Effector memory CD4-positive, alpha-beta T cell (primary cell): Measurements from ENCODE around the gene KCNAB2.

Source experiments
- DNase-seq, 3 donors: peaks; one replicate each; pipeline ENCODE4 v3.0.0-alpha.2; 2020
- H3K27ac ChIP-seq: 2 replicates; pipeline ENCODE4 v1.7.0; 2013; ENCODE audit warnings: mild to moderate bottlenecking, low read length, moderate library complexity; ENCODE audit not compliant: insufficient read depth, poor library complexity, severe bottlenecking
- H3K27me3 ChIP-seq: replicated peaks from 2 replicates; pipeline ENCODE4 v1.7.0; 2013; ENCODE audit warnings: mild to moderate bottlenecking, low read length; ENCODE audit not compliant: insufficient read depth, control insufficient read depth, poor library complexity, severe bottlenecking
- H3K36me3 ChIP-seq: 2 replicates; pipeline ENCODE4 v1.7.0; 2013; ENCODE audit warnings: mild to moderate bottlenecking, low read length, moderate library complexity; ENCODE audit not compliant: control insufficient read depth, insufficient read depth
- H3K4me1 ChIP-seq: 2 replicates; pipeline ENCODE4 v1.7.0; 2013; ENCODE audit warnings: low read length, mild to moderate bottlenecking; ENCODE audit not compliant: control insufficient read depth, insufficient read depth, poor library complexity, severe bottlenecking
- H3K4me3 ChIP-seq: 2 replicates; pipeline ENCODE4 v1.7.0; 2013; ENCODE audit warnings: low read length, low read depth, mild to moderate bottlenecking; ENCODE audit not compliant: insufficient read depth, poor library complexity, severe bottlenecking
- H3K9me3 ChIP-seq: 2 replicates; pipeline ENCODE4 v1.7.0; 2013; ENCODE audit warnings: mild to moderate bottlenecking, low read length, moderate library complexity; ENCODE audit not compliant: control insufficient read depth

Gene KCNAB2

GRCh38 chr1:6002714-6003501 is 42.8 kb upstream of the KCNAB2 start:
- no peak for DNase-seq
- H3K4me1 ChIP-seq = peaks cover 5% of the 10 kb centered on the region

GRCh38 chr1:6003568-6004411 is 41.9 kb upstream of the KCNAB2 start:
- H3K4me3 ChIP-seq = no peak overlapping the region
- no peaks in the 10 kb centered on the region for H3K27me3 ChIP-seq
- no peaks in the 10 kb centered on the region for H3K36me3 ChIP-seq
- DNase-seq = no peak
- no peaks in the 10 kb centered on the region for H3K9me3 ChIP-seq
- peaks cover 5% of the 10 kb centered on the region for H3K4me1 ChIP-seq
- peak overlapping the region; percentile 7 for H3K27ac ChIP-seq

More at GRCh38 chr1:6002714-6003501, 42.8 kb upstream of the KCNAB2 start:
- Histone ChIP-seq H3K27me3 (no peaks in the 10 kb centered on the region), H3K27ac (no peak overlapping the region), H3K36me3 (no peaks in the 10 kb centered on the region), H3K4me3 (no peak overlapping the region), H3K9me3 (no peaks in the 10 kb centered on the region)

- H3K27ac ChIP-seq = no peak overlapping the region
- H3K4me3 ChIP-seq = no peak overlapping the region
- no peaks in the 10 kb centered on the region for H3K27me3 ChIP-seq
- no peaks in the 10 kb centered on the region for H3K36me3 ChIP-seq
- DNase-seq = no peak
- no peaks in the 10 kb centered on the region for H3K9me3 ChIP-seq
- peaks cover 5% of the 10 kb centered on the region for H3K4me1 ChIP-seq
Observed at GRCh38 chr1:6004412-6005123, 41.1 kb upstream of the KCNAB2 start.

GRCh38 chr1:6005276-6005917 is 40.3 kb upstream of the KCNAB2 start:
- no peaks in the 10 kb centered on the region for H3K36me3 ChIP-seq
- no peak overlapping the region for H3K4me3 ChIP-seq
- no peak overlapping the region for H3K27ac ChIP-seq
- H3K27me3 ChIP-seq = no peaks in the 10 kb centered on the region
- H3K9me3 ChIP-seq = no peaks in the 10 kb centered on the region
- peaks cover 5% of the 10 kb centered on the region for H3K4me1 ChIP-seq
- DNase-seq = no peak

- Histone ChIP-seq H3K27me3 (no peaks in the 10 kb centered on the region), H3K27ac (no peak overlapping the region), H3K36me3 (no peaks in the 10 kb centered on the region), H3K9me3 (no peaks in the 10 kb centered on the region), H3K4me1 (peaks cover 5% of the 10 kb centered on the region), H3K4me3 (no peak overlapping the region)
- DNase-seq = no peak
Observed at GRCh38 chr1:6006882-6007281, 38.8 kb upstream of the KCNAB2 start.

- Histone ChIP-seq H3K4me1 (peaks cover 1% of the 10 kb centered on the region), H3K36me3 (no peaks in the 10 kb centered on the region), H3K4me3 (no peak overlapping the region), H3K27me3 (no peaks in the 10 kb centered on the region), H3K9me3 (no peaks in the 10 kb centered on the region), H3K27ac (no peak overlapping the region)
- no peak for DNase-seq
Observed at GRCh38 chr1:6007318-6008083, 38.2 kb upstream of the KCNAB2 start.

- Histone ChIP-seq H3K9me3 (no peaks in the 10 kb centered on the region), H3K27ac (no peak overlapping the region), H3K36me3 (no peaks in the 10 kb centered on the region), H3K27me3 (no peaks in the 10 kb centered on the region), H3K4me1 (no peaks in the 10 kb centered on the region), H3K4me3 (no peak overlapping the region)
- no peak for DNase-seq
Observed at GRCh38 chr1:6008084-6008415, 37.6 kb upstream of the KCNAB2 start.

GRCh38 chr1:6008696-6009095 is 37.0 kb upstream of the KCNAB2 start:
- Histone ChIP-seq H3K4me3 (no peak overlapping the region), H3K27ac (no peak overlapping the region), H3K36me3 (peaks cover 2% of the 10 kb centered on the region), H3K4me1 (no peaks in the 10 kb centered on the region), H3K27me3 (no peaks in the 10 kb centered on the region), H3K9me3 (no peaks in the 10 kb centered on the region)
- DNase-seq = no peak
